H1 (cell line): Measurements from ENCODE around the gene CENPB. TPM values are rescaled to one million over a fixed set of nuclear protein-coding genes. Genes with fewer than 3 reads are reported as not detected.
A peak's percentile ranks its signal among the peaks of the same experiment; 100 is the strongest.

Experiments used
- CTCF ChIA-PET: fragments of 300-600 bp; sonication (Branson Sonifier 250); formaldehyde crosslinking; loops from one replicate; lab custom pipeline; 2021; ENCODE audit not compliant: partially characterized antibody; lab: Charles Lee
- POLR2A ChIA-PET: fragments of 300-600 bp; sonication (Branson Sonifier 250); formaldehyde crosslinking; loops from one replicate; lab custom pipeline; 2021; ENCODE audit warnings: inconsistent platforms; ENCODE audit not compliant: partially characterized antibody; lab: Charles Lee
- DNase-seq, 2 experiments: peaks; one replicate each; pipeline versions ENCODE4 v3.0.0 to v3.0.0-alpha.2; 2010 to 2022; ENCODE audit warnings: low spot score in 2 of 2, low read depth in 1 of 2, mixed read lengths in 1 of 2
- FAIRE-seq: peaks from 2 replicates; lab custom pipeline; 2011; peaks lifted over from hg19 to GRCh38; lab: Jason Lieb, UNC
- H2AFZ ChIP-seq: 2 replicates; pipeline ENCODE4 v1.8.1; 2012; ENCODE audit warnings: low read length, inconsistent platforms
- H2AK5ac ChIP-seq: 2 replicates; pipeline ENCODE4 v1.6.1; 2013; ENCODE audit warnings: low read depth, low read length
- H2BK120ac ChIP-seq: replicated peaks from 2 replicates; pipeline ENCODE3; 2013; ENCODE audit warnings: low read depth, low read length, inconsistent platforms
- H2BK12ac ChIP-seq: 2 replicates; pipeline ENCODE4 v1.6.1; 2013; ENCODE audit warnings: low read depth, low read length
- H2BK15ac ChIP-seq: 2 replicates; pipeline ENCODE4 v1.6.1; 2013; ENCODE audit warnings: low read length
- H2BK20ac ChIP-seq: 2 replicates; pipeline ENCODE4 v1.6.1; 2013; ENCODE audit warnings: low read length
- H2BK5ac ChIP-seq: 2 replicates; pipeline ENCODE4 v1.6.1; 2013; ENCODE audit warnings: low read depth, low read length
- H3K14ac ChIP-seq: 2 replicates; pipeline ENCODE4 v1.6.1; 2013; ENCODE audit warnings: inconsistent platforms; ENCODE audit not compliant: insufficient read length
- H3K18ac ChIP-seq: 2 replicates; pipeline ENCODE4 v1.6.1; 2013; ENCODE audit warnings: low read length; ENCODE audit errors: extremely low read depth
- H3K23ac ChIP-seq: 2 replicates; pipeline ENCODE4 v1.6.1; 2013; ENCODE audit warnings: inconsistent platforms; ENCODE audit not compliant: insufficient read length
- H3K23me2 ChIP-seq: 2 replicates; pipeline ENCODE4 v1.6.1; 2013; ENCODE audit warnings: low read depth, low read length
- H3K27ac ChIP-seq: 2 replicates; pipeline ENCODE4 v1.6.1; 2011; ENCODE audit warnings: low read depth, low read length, inconsistent platforms
- H3K27me3 ChIP-seq, 4 experiments: replicated peaks in 1 of 4; 1 replicate in 1 of 4; 2 replicates in 3 of 4; pipeline versions ENCODE4 v1.6.1 to v1.8.1; 2011 to 2013; ENCODE audit warnings: low read length in 3 of 4, mild to moderate bottlenecking in 3 of 4, inconsistent platforms in 2 of 4, mixed read lengths in 2 of 4, moderate library complexity in 1 of 4; ENCODE audit not compliant: control insufficient read depth in 3 of 4, insufficient read depth in 3 of 4; ENCODE audit errors: extremely low read depth in 1 of 4
- H3K36me3 ChIP-seq, 4 experiments: 2 replicates each; pipeline versions ENCODE4 v1.6.1 to v1.8.1; 2011 to 2013; ENCODE audit warnings: mild to moderate bottlenecking in 4 of 4, low read length in 3 of 4, moderate library complexity in 2 of 4, control low read depth in 1 of 4, inconsistent platforms in 1 of 4; ENCODE audit not compliant: insufficient read depth in 4 of 4, control insufficient read depth in 2 of 4
- H3K4ac ChIP-seq: replicated peaks from 2 replicates; pipeline ENCODE3; 2013; ENCODE audit warnings: low read length, low read depth, mixed read lengths, inconsistent platforms; ENCODE audit not compliant: insufficient read length
- H3K4me1 ChIP-seq, 4 experiments: replicated peaks in 1 of 4; 1 replicate in 1 of 4; 2 replicates in 3 of 4; pipeline versions ENCODE4 v1.6.1 to v1.8.1; 2011 to 2013; ENCODE audit warnings: low read length in 3 of 4, inconsistent platforms in 2 of 4, mixed read lengths in 1 of 4; ENCODE audit not compliant: insufficient read depth in 4 of 4, control insufficient read depth in 3 of 4
- H3K4me2 ChIP-seq, 2 experiments: 2 replicates each; pipeline versions ENCODE4 v1.6.1 to v1.8.1; 2011 to 2013; ENCODE audit warnings: low read depth in 2 of 2, low read length in 2 of 2, control low read depth in 1 of 2, inconsistent platforms in 1 of 2, mild to moderate bottlenecking in 1 of 2; ENCODE audit not compliant: insufficient read depth in 1 of 2
- H3K4me3 ChIP-seq, 4 experiments: fragments of 200-600, 300-600 bp in 1 of 4; sonication (generic), shearing (Covaris generic), sonication (Bioruptor Twin) in 1 of 4; 2 replicates each; pipeline versions ENCODE4 v1.5.1 to v1.8.1; 2011 to 2016; ENCODE audit warnings: low read length in 4 of 4, low read depth in 3 of 4, control low read depth in 2 of 4, inconsistent platforms in 2 of 4, mild to moderate bottlenecking in 2 of 4, mixed read lengths in 1 of 4, moderate library complexity in 1 of 4; ENCODE audit not compliant: insufficient read depth in 2 of 4; ENCODE audit errors: extremely low read depth in 1 of 4
- H3K56ac ChIP-seq: replicated peaks from 2 replicates; pipeline ENCODE3; 2013; ENCODE audit warnings: low read depth, mild to moderate bottlenecking, mixed read lengths, low read length, inconsistent platforms; ENCODE audit not compliant: insufficient read length
- H3K79me1 ChIP-seq: 2 replicates; pipeline ENCODE4 v1.6.1; 2013; ENCODE audit warnings: low read depth, low read length, control low read depth
- H3K79me2 ChIP-seq, 2 experiments: 2 replicates each; pipeline versions ENCODE4 v1.6.1 to v1.8.1; 2012 to 2013; ENCODE audit warnings: low read length in 2 of 2, mild to moderate bottlenecking in 2 of 2, inconsistent platforms in 1 of 2; ENCODE audit not compliant: insufficient read depth in 2 of 2, control insufficient read depth in 1 of 2
- H3K9ac ChIP-seq, 4 experiments: replicated peaks in 1 of 4; 1 replicate in 1 of 4; 2 replicates in 3 of 4; pipeline versions ENCODE4 v1.6.1 to v1.8.1; 2011 to 2013; ENCODE audit warnings: low read depth in 3 of 4, low read length in 3 of 4, control low read depth in 2 of 4, mild to moderate bottlenecking in 2 of 4, moderate library complexity in 2 of 4, inconsistent platforms in 1 of 4; ENCODE audit errors: extremely low read depth in 1 of 4
- H3K9me3 ChIP-seq, 2 experiments: 2 replicates each; pipeline versions ENCODE4 v1.6.1 to v1.8.1; 2012 to 2013; ENCODE audit warnings: mild to moderate bottlenecking in 2 of 2, moderate library complexity in 2 of 2, control low read depth in 1 of 2, inconsistent platforms in 1 of 2, low read depth in 1 of 2, low read length in 1 of 2, mixed read lengths in 1 of 2; ENCODE audit not compliant: insufficient read depth in 2 of 2
- H4K20me1 ChIP-seq, 2 experiments: replicated peaks in 1 of 2; 2 replicates each; pipeline versions ENCODE3 to v1.8.1; 2011 to 2013; ENCODE audit warnings: inconsistent platforms in 2 of 2, low read length in 2 of 2, mild to moderate bottlenecking in 1 of 2; ENCODE audit not compliant: insufficient read depth in 2 of 2, control insufficient read depth in 1 of 2
- H4K5ac ChIP-seq: 2 replicates; pipeline ENCODE4 v1.6.1; 2013; ENCODE audit warnings: low read length, low read depth, mixed read lengths, inconsistent platforms; ENCODE audit not compliant: insufficient read length
- H4K8ac ChIP-seq: 2 replicates; pipeline ENCODE4 v1.8.0; 2013; ENCODE audit warnings: mild to moderate bottlenecking, moderate library complexity, low read length, inconsistent platforms; ENCODE audit not compliant: insufficient read depth; ENCODE audit errors: extremely low read depth
- H4K91ac ChIP-seq: replicated peaks from 2 replicates; pipeline ENCODE3; 2013; ENCODE audit warnings: low read length, mixed read lengths, inconsistent platforms; ENCODE audit not compliant: insufficient read length
- BACH1 ChIP-seq: IDR thresholded peaks from 2 replicates; pipeline ENCODE4 v1.6.1; 2012; ENCODE audit warnings: low read length, improper control_type of control experiment
- CBX8 ChIP-seq: fragments of 300-800, 300-1000 bp; sonication (generic); IDR thresholded peaks from 2 replicates; pipeline ENCODE4 v1.7.1; 2016; ENCODE audit warnings: low read depth, low read length, borderline replicate concordance
- CHD1 ChIP-seq: IDR thresholded peaks from 2 replicates; pipeline ENCODE4 v1.6.1; 2012; ENCODE audit warnings: low read depth, low read length, improper control_type of control experiment
- CHD2 ChIP-seq: IDR thresholded peaks from 2 replicates; pipeline ENCODE4 v1.6.1; 2012; ENCODE audit warnings: low read length, improper control_type of control experiment
- FOSL1 ChIP-seq: IDR thresholded peaks from 2 replicates; pipeline ENCODE4 v1.6.1; 2011; ENCODE audit warnings: mild to moderate bottlenecking, low read depth, low read length, moderate library complexity; ENCODE audit not compliant: insufficient read depth
- HDAC6 ChIP-seq: IDR thresholded peaks from one replicate; pipeline ENCODE4 v1.7.1; 2012; ENCODE audit warnings: low read depth, mild to moderate bottlenecking, inconsistent platforms, low read length, moderate library complexity
- KDM4A ChIP-seq: IDR thresholded peaks from one replicate; pipeline ENCODE4 v1.7.1; 2012; ENCODE audit warnings: low read depth, mild to moderate bottlenecking, moderate library complexity, low read length, inconsistent platforms; ENCODE audit not compliant: severe bottlenecking
- MAFK ChIP-seq: IDR thresholded peaks from 2 replicates; pipeline ENCODE4 v1.6.1; 2012; ENCODE audit warnings: low read depth, mild to moderate bottlenecking, improper control_type of control experiment, low read length
- PHF8 ChIP-seq: fragments of 200-600 bp; sonication (generic); conservative IDR thresholded peaks from 2 replicates; pipeline ENCODE4 v1.7.1; 2012; ENCODE audit warnings: low read depth, mild to moderate bottlenecking, inconsistent platforms, low read length, moderate library complexity
- POLR2AphosphoS5 ChIP-seq: IDR thresholded peaks from 2 replicates; pipeline ENCODE4 v1.6.1; 2011; ENCODE audit warnings: low read depth, low read length
- RBBP5 ChIP-seq: IDR thresholded peaks from 2 replicates; pipeline ENCODE4 v1.7.1; 2012; ENCODE audit warnings: low read depth, mild to moderate bottlenecking, inconsistent platforms, low read length, moderate library complexity, borderline replicate concordance
- SAP30 ChIP-seq: fragments of 300-600 bp; sonication (generic); IDR thresholded peaks from 2 replicates; pipeline ENCODE4 v1.7.1; 2012; ENCODE audit warnings: low read length, moderate library complexity, mild to moderate bottlenecking, inconsistent platforms; ENCODE audit not compliant: insufficient read depth, insufficient replicate concordance
- SP2 ChIP-seq: IDR thresholded peaks from 2 replicates; pipeline ENCODE4 v1.6.1; 2012; ENCODE audit warnings: mild to moderate bottlenecking, low read length, inconsistent platforms
- SRF ChIP-seq: IDR thresholded peaks from 2 replicates; pipeline ENCODE4 v1.6.1; 2011; ENCODE audit warnings: mild to moderate bottlenecking, low read depth, low read length, moderate library complexity
- TBP ChIP-seq: IDR thresholded peaks from 2 replicates; pipeline ENCODE4 v1.6.1; 2011; ENCODE audit warnings: low read depth, low read length, improper control_type of control experiment
- WGBS, 2 experiments: shearing (Covaris generic) in 1 of 2; methylation state at CpG; one replicate each; pipeline versions ENCODE4 v1.1.6 to v1.1.7; 2013 to 2015; ENCODE audit warnings: low lambda C conversion rate in 2 of 2, mixed read lengths in 2 of 2, inconsistent platforms in 1 of 2, low coverage in 1 of 2, missing lambda C conversion rate in 1 of 2; ENCODE audit not compliant: insufficient replicate concordance in 2 of 2, insufficient coverage in 1 of 2, insufficient read length in 1 of 2; ENCODE audit errors: extremely low coverage in 1 of 2, missing lambda C conversion rate in 1 of 2; 5-methylcytosine and 5-hydroxymethylcytosine counted together
- polyA plus RNA-seq, 7 experiments: library from polyadenylated mRNA; depleted of rRNA in 3 of 7; stranded (reverse) in 5 of 7; unstranded in 2 of 7; fragments of >200 nt in 5 of 7; fragments of 200-250 nt in 2 of 7; gene quantifications; 1 replicate in 5 of 7; 2 replicates in 1 of 7; 4 replicates in 1 of 7; pipeline versions ENCODE4 v1.2.1 to v1.2.3, GENCODE V29; 2011 to 2013; ENCODE audit warnings: missing spikeins in 2 of 7, mixed read lengths in 2 of 7
- total RNA-seq: library from RNA; stranded (reverse); fragmentation: NEBNext Ultra II Directional; extraction: Animal tissue kit (Norgen Biotek cat#: 25700); gene quantifications from 2 replicates; pipeline ENCODE4 v1.2.1, GENCODE V29; 2021

CENPB gene
- total and polyA plus RNA-seq, 2 of the 8 experiments (the other 6 are each of a cell fraction or from before 2014, with no cell fraction given): 17.7 to 51.6 TPM

DNA sequence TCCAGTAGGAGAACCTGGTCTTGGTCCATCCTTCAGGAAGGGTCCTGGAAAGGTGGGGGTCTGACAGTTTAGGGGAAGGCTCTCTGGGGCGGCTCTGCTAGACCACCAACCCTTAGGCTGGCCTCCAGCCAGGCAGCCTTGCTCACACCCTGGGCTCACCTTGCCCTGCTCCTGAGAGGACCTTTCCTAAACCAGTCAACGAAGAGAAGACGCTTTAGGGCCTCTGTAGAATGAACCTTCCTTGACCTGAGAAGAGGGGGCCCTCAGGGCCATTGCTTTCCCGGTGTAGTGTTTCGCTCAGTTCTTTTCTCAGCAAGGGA is 10.6 kb upstream of the CENPB start:
- FAIRE-seq (no peak), DNase-seq (no peak)
- Histone ChIP-seq H3K23me2 (peaks cover 9% of the 10 kb centered on the region; the same call in 1 of the 2 replicates), H3K18ac (no peak overlapping the region), H3K27me3 (peaks cover 0 to 3% (median 0%) of the 10 kb centered on the region in 4 experiments; a peak in 1 of 7 replicates), H2BK15ac (no peak overlapping the region), H2BK12ac (peak overlapping the region; percentile 35; the same call in 1 of the 2 replicates), H3K4me1 (peaks cover 5 to 35% (median 28%) of the 10 kb centered on the region in 4 experiments), H4K91ac (no peak overlapping the region), H3K9me3 (no peaks in the 10 kb centered on the region), H3K4ac (no peak overlapping the region), H3K4me3 (peak overlapping the region in 3 of 4 experiments; percentile 68 to 85 (median 69); a peak in 6 of 8 replicates), H3K79me2 (no peaks in the 10 kb centered on the region; a peak in 1 of 4 replicates), H2AFZ (no peak overlapping the region), H3K14ac (no peak overlapping the region), H2BK5ac (no peak overlapping the region), H2BK120ac (no peak overlapping the region), H4K5ac (no peak overlapping the region), H2AK5ac (no peak overlapping the region; the same call in 1 of the 2 replicates), H3K4me2 (peak overlapping the region; percentile 63 to 98), H2BK20ac (no peak overlapping the region), H3K27ac (no peak overlapping the region), H4K20me1 (peaks cover 3% of the 10 kb centered on the region in 2 experiments), H3K79me1 (no peaks in the 10 kb centered on the region; the same call in 1 of the 2 replicates), H3K56ac (no peak overlapping the region), H3K9ac (no peak overlapping the region), H4K8ac (no peak overlapping the region), H3K36me3 (peaks cover 4 to 10% (median 10%) of the 10 kb centered on the region in 4 experiments; a peak in 7 of 8 replicates), H3K23ac (no peak overlapping the region)
- ChIA-PET POLR2A (interaction anchor here (1.1 kb wide), 1 partner anchor 92 kb away, joined by 3 read pairs; the partner anchor contains the start of gene PANK2), CTCF (interaction anchor here (0.6 kb wide), 1 partner anchor 743 kb away, joined by 3 read pairs; no protein-coding TSS in a partner anchor)
- WGBS, 2 experiments: 87% methylated on average over 5 of the region's 5 CpGs; no CpG with 5 or more reads in 1 of the 2 experiments
- TF ChIP-seq TBP (no peak), POLR2AphosphoS5 (no peak), CHD1 (no peak), KDM4A (no peak), FOSL1 (no peak), RBBP5 (no peak), SP2 (no peak), MAFK (no peak), PHF8 (no peak), SRF (no peak), CBX8 (no peak), CHD2 (no peak), BACH1 (no peak), SAP30 (no peak), HDAC6 (no peak)
